K562 (cell line): ENCODE data around the gene DERL3. TPM values are rescaled to one million over a fixed set of nuclear protein-coding genes. Genes with fewer than 3 reads are reported as not detected.

Source experiments
- ARID4B ChIP-seq: sonication (generic); formaldehyde crosslinking; IDR thresholded peaks from 2 replicates; pipeline ENCODE4 v1.8.0; 2022; ENCODE audit warnings: mild to moderate bottlenecking, missing genetic modification reagents
- ATF1 ChIP-seq, 2 experiments: fragments of 450-650 bp in 1 of 2; IDR thresholded peaks; 2 replicates each; pipeline ENCODE4 v1.6.1; 2016; ENCODE audit warnings: missing compliant biosample characterization in 1 of 2, missing genetic modification characterization in 1 of 2
- FOXK2 ChIP-seq, 2 experiments: fragments of 450-650 bp; IDR thresholded peaks in 1 of 2; conservative IDR thresholded peaks in 1 of 2; 2 replicates each; pipeline ENCODE4 v1.6.1; 2016; ENCODE audit warnings: low read depth in 2 of 2, mild to moderate bottlenecking in 1 of 2
- FOXM1 ChIP-seq, 2 experiments: fragments of 450-650 bp in 1 of 2; sonication (generic) in 1 of 2; formaldehyde crosslinking in 1 of 2; IDR thresholded peaks; 2 replicates each; pipeline versions ENCODE4 v1.6.1 to v1.9.0; 2017 to 2022; ENCODE audit warnings: low read depth in 2 of 2, mild to moderate bottlenecking in 2 of 2, missing genetic modification reagents in 1 of 2, moderate library complexity in 1 of 2
- HDAC2 ChIP-seq: fragments of 450-650 bp; IDR thresholded peaks from 2 replicates; pipeline ENCODE4 v1.6.1; 2016; ENCODE audit warnings: mild to moderate bottlenecking
- LCOR ChIP-seq: sonication (generic); formaldehyde crosslinking; IDR thresholded peaks from 2 replicates; pipeline ENCODE4 v1.8.0; 2022; ENCODE audit warnings: mild to moderate bottlenecking, missing genetic modification reagents
- MBD2 ChIP-seq: sonication (generic); IDR thresholded peaks from 2 replicates; pipeline ENCODE4 v1.6.1; 2016; ENCODE audit warnings: low read depth, borderline replicate concordance
- POLR2G ChIP-seq: fragments of 200-400 bp; formaldehyde crosslinking; IDR thresholded peaks from 2 replicates; pipeline ENCODE4 v1.6.1; 2017; ENCODE audit warnings: low read depth, mild to moderate bottlenecking, antibody characterized with exemption, low read length, moderate library complexity
- RBM22 ChIP-seq: fragments of 200-400 bp; formaldehyde crosslinking; IDR thresholded peaks from 2 replicates; pipeline ENCODE4 v1.6.1; 2018; ENCODE audit warnings: low read length, low read depth; ENCODE audit not compliant: poor library complexity, severe bottlenecking
- SAFB ChIP-seq: fragments of 200-400 bp; formaldehyde crosslinking; IDR thresholded peaks from 2 replicates; pipeline ENCODE4 v1.6.1; 2017; ENCODE audit warnings: low read depth, low read length, borderline replicate concordance
- TEAD1 ChIP-seq, 2 experiments: fragments of 450-650 bp in 1 of 2; sonication (generic) in 1 of 2; formaldehyde crosslinking; IDR thresholded peaks; 2 replicates each; pipeline versions ENCODE4 v1.4.0 to v1.8.0; 2020 to 2022; ENCODE audit warnings: mild to moderate bottlenecking in 2 of 2, missing genetic modification reagents in 1 of 2
- USF1 ChIP-seq: sonication (generic); formaldehyde crosslinking; IDR thresholded peaks from 2 replicates; pipeline ENCODE4 v1.9.0; 2022; ENCODE audit warnings: mild to moderate bottlenecking, missing genetic modification reagents
- ZBTB1 ChIP-seq: sonication (generic); formaldehyde crosslinking; IDR thresholded peaks from 2 replicates; pipeline ENCODE4 v1.8.1; 2023; ENCODE audit warnings: missing genetic modification reagents, low read depth, mild to moderate bottlenecking, borderline replicate concordance
- ZBTB9 ChIP-seq: fragments of 450-650 bp; formaldehyde crosslinking; IDR thresholded peaks from 2 replicates; pipeline ENCODE4 v1.4.0; 2020; ENCODE audit warnings: mild to moderate bottlenecking, moderate library complexity
- ZC3H8 ChIP-seq: fragments of 450-650 bp; IDR thresholded peaks from 2 replicates; pipeline ENCODE4 v1.6.1; 2017
- ZNF24 ChIP-seq: fragments of 450-650 bp; IDR thresholded peaks from 2 replicates; pipeline ENCODE4 v1.6.1; 2016
- ZNF655 ChIP-seq: fragments of 250-450 bp; sonication (Bioruptor Pico); IDR thresholded peaks from 2 replicates; pipeline ENCODE4 v1.5.0; 2021
- ZNF696 ChIP-seq: fragments of 250-450 bp; sonication (Bioruptor Pico); conservative IDR thresholded peaks from 2 replicates; pipeline ENCODE4 v1.4.0; 2020; ENCODE audit warnings: mild to moderate bottlenecking, moderate library complexity
- polyA plus RNA-seq, 8 experiments: library from polyadenylated mRNA; depleted of rRNA in 4 of 8; stranded (reverse) in 5 of 8; unstranded in 3 of 8; fragments of >200 nt; fragmentation: Nextera tagmentation in 2 of 8; fragmentation: Illumina TruSeq in 1 of 8; extraction: Ambion mirVana in 2 of 8; extraction: Trizol in 1 of 8; gene quantifications; 2 replicates each; pipeline versions ENCODE4 v1.2.1 to v1.2.3, GENCODE V29; 2011 to 2014; ENCODE audit warnings: inconsistent platforms in 1 of 8, missing spikeins in 1 of 8
- total RNA-seq, 7 experiments: library from RNA; depleted of rRNA in 6 of 7; stranded (reverse); fragments of >200 nt in 6 of 7; fragmentation: Illumina TruSeq in 2 of 7; extraction: Trizol in 2 of 7; gene quantifications; 2 replicates each; pipeline versions ENCODE4 v1.2.1 to v1.2.3, GENCODE V29; 2011 to 2021; ENCODE audit warnings: low replicate concordance in 1 of 7

DERL3 gene
- total and polyA plus RNA-seq, 9 of the 15 experiments (the other 6 are each of a cell fraction or from before 2014, with no cell fraction given): 1.3 to 12.4 (median 4.8) TPM

GRCh38 chr22:23838681-23839468 is at the start of gene DERL3 (continued):
- TF ChIP-seq USF1 (CRISPR knock-in tag) (peak; percentile 96), ZC3H8 (no peak), POLR2G (peak; percentile 77), ZNF696 (CRISPR knock-in tag) (no peak), RBM22 (peak; percentile 97), LCOR (CRISPR knock-in tag) (peak; percentile 92), ZBTB1 (CRISPR knock-in tag) (peak; percentile 76; the same call in 1 of the 2 replicates), ZNF655 (CRISPR knock-in tag) (no peak), ARID4B (CRISPR knock-in tag) (peak; percentile 91), ZBTB9 (CRISPR knock-in tag) (no peak), SAFB (0 out of 2 replicates have a peak, but pooled peaks have one; percentile 59), FOXM1 (IDR thresholded peaks at IDR 0.05; ENCODE audit: low read depth) (peak; percentile 40; the same call in 1 of the 2 replicates), FOXM1 (CRISPR knock-in tag; IDR thresholded peaks at IDR 0.05; ENCODE audit: low read depth) (no peak), ZNF24 (no peak), MBD2 (peak; percentile 82), FOXK2 (conservative IDR thresholded peaks at IDR 0.05 in 1 of 2, IDR thresholded peaks at IDR 0.05 in 1 of 2; ENCODE audit: low read depth in 2 of 2) (peak; percentile 99 to 100), HDAC2 (0 out of 2 replicates have a peak, but pooled peaks have one; percentile 45), ATF1 (CRISPR knock-in tag; IDR thresholded peaks at IDR 0.05) (no peak), ATF1 (tag; IDR thresholded peaks at IDR 0.05) (peak; percentile 94), TEAD1 (CRISPR knock-in tag; IDR thresholded peaks at IDR 0.05) (peak in 1 of 2 experiments; percentile 60; a peak in 1 of 4 replicates)
